ENCODE measurements around the gene SHISA8. TPM values are rescaled to one million over a fixed set of nuclear protein-coding genes. Genes with fewer than 3 reads are reported as not detected.
"Not testable (repeated sequence)": the region's sequence is repeated elsewhere in the genome, so short reads cannot be mapped to it uniquely, and the experiment has no call there.

The SHISA8 gene
- total RNA-seq, 1 experiment from 2014 or later: not detected

- no peak for DNase-seq (ENCODE audit: low read depth)
These were observed 15.8 kb downstream of the SHISA8 start for GRCh38 chr22:41899110-41899509.

- no peak for DNase-seq (ENCODE audit: low read depth)
These were observed 16.2 kb downstream of the SHISA8 start for GRCh38 chr22:41898645-41899044.

- no peak for DNase-seq (ENCODE audit: low read depth)
These were observed 21.1 kb downstream of the SHISA8 start for GRCh38 chr22:41893591-41894375.

- no peak for DNase-seq (ENCODE audit: low read depth)
These were observed 22.2 kb downstream of the SHISA8 start for GRCh38 chr22:41892721-41893120.

GRCh38 chr22:41891407-41891806 lies 23.5 kb downstream of the SHISA8 start:
- no peak for DNase-seq (ENCODE audit: low read depth)

GRCh38 chr22:41888627-41889200 lies 26.2 kb downstream of the SHISA8 start:
- no peak for DNase-seq (ENCODE audit: low read depth)

GRCh38 chr22:41885516-41885915 lies 29.4 kb downstream of the SHISA8 start:
- no peak for DNase-seq (ENCODE audit: low read depth)

GRCh38 chr22:41885116-41885515 lies 29.8 kb downstream of the SHISA8 start:
- no peak for DNase-seq (ENCODE audit: low read depth)

- DNase-seq (ENCODE audit: low read depth): no peak
These were observed 31.5 kb downstream of the SHISA8 start for GRCh38 chr22:41883400-41883799.

GRCh38 chr22:41880653-41881052 lies 34.2 kb downstream of the SHISA8 start:
- DNase-seq (ENCODE audit: low read depth): no peak

- DNase-seq (ENCODE audit: low read depth): no peak
These were observed 38.2 kb downstream of the SHISA8 start for GRCh38 chr22:41876675-41877074.

GRCh38 chr22:41876275-41876674 lies 38.6 kb downstream of the SHISA8 start:
- DNase-seq (ENCODE audit: low read depth): no peak

- no peak for DNase-seq (ENCODE audit: low read depth)
These were observed 39.2 kb downstream of the SHISA8 start for GRCh38 chr22:41875531-41876270.

GRCh38 chr22:41874090-41874489 lies 40.8 kb downstream of the SHISA8 start:
- DNase-seq (ENCODE audit: low read depth): no peak

GRCh38 chr22:41873391-41873790 lies 41.5 kb downstream of the SHISA8 start:
- no peak for DNase-seq (ENCODE audit: low read depth)

GRCh38 chr22:41870786-41871185 lies 44.1 kb downstream of the SHISA8 start:
- DNase-seq (ENCODE audit: low read depth): no peak

GRCh38 chr22:41870081-41870480 lies 44.8 kb downstream of the SHISA8 start:
- not testable (repeated sequence) for DNase-seq (ENCODE audit: low read depth)

- DNase-seq (ENCODE audit: low read depth): no peak
These were observed 46.3 kb downstream of the SHISA8 start for GRCh38 chr22:41868556-41868955.

GRCh38 chr22:41863472-41863871 lies 51.4 kb downstream of the SHISA8 start:
- DNase-seq (ENCODE audit: low read depth): no peak

- DNase-seq (ENCODE audit: low read depth): no peak
These were observed 52.2 kb downstream of the SHISA8 start for GRCh38 chr22:41862530-41863266.

GRCh38 chr22:41862160-41862529 lies 52.7 kb downstream of the SHISA8 start:
- no peak for DNase-seq (ENCODE audit: low read depth)
